Liver (tissue), 9 donors: ENCODE data around the gene TRAIP. TPM values are rescaled to one million over a fixed set of nuclear protein-coding genes. Genes with fewer than 3 reads are reported as not detected.

Experiments
- DNase-seq: peaks from one replicate; pipeline ENCODE4 v3.0.0-alpha.2; 2017; ENCODE audit warnings: low spot score
- H3K27ac ChIP-seq, 2 donors: one replicate each; pipeline ENCODE4 v1.7.0; 2013; ENCODE audit warnings: inconsistent platforms in 2 of 2, low read length in 2 of 2, control low read depth in 1 of 2, low read depth in 1 of 2, mild to moderate bottlenecking in 1 of 2
- H3K27me3 ChIP-seq, 4 donors: one replicate each; pipeline versions ENCODE4 v1.6.1 to v1.7.0; 2013; ENCODE audit warnings: low read length in 3 of 4, inconsistent platforms in 1 of 4, mild to moderate bottlenecking in 1 of 4, moderate library complexity in 1 of 4; ENCODE audit not compliant: control insufficient read depth in 4 of 4, insufficient read depth in 4 of 4
- H3K36me3 ChIP-seq, 4 donors: one replicate each; pipeline versions ENCODE4 v1.6.1 to v1.7.0; 2013; ENCODE audit warnings: low read length in 3 of 4, mild to moderate bottlenecking in 3 of 4, low read depth in 1 of 4, moderate library complexity in 1 of 4; ENCODE audit not compliant: control insufficient read depth in 4 of 4, insufficient read depth in 3 of 4
- H3K4me1 ChIP-seq, 4 donors: one replicate each; pipeline versions ENCODE4 v1.6.1 to v1.7.0; 2013; ENCODE audit warnings: low read length in 3 of 4, mild to moderate bottlenecking in 3 of 4, moderate library complexity in 1 of 4; ENCODE audit not compliant: control insufficient read depth in 4 of 4, insufficient read depth in 4 of 4
- H3K4me3 ChIP-seq, 3 donors: one replicate each; pipeline versions ENCODE4 v1.6.1 to v1.7.0; 2013; ENCODE audit warnings: low read length in 3 of 3, control low read depth in 1 of 3, low read depth in 1 of 3, mild to moderate bottlenecking in 1 of 3
- H3K9ac ChIP-seq, 2 donors: one replicate each; pipeline ENCODE4 v1.7.0; 2013; ENCODE audit warnings: low read length in 2 of 2, mild to moderate bottlenecking in 2 of 2, moderate library complexity in 2 of 2, control low read depth in 1 of 2, low read depth in 1 of 2
- H3K9me3 ChIP-seq, 4 donors: one replicate each; pipeline versions ENCODE4 v1.6.1 to v1.7.0; 2013; ENCODE audit warnings: low read length in 3 of 4; ENCODE audit not compliant: control insufficient read depth in 4 of 4
- ATF3 ChIP-seq: IDR thresholded peaks from 2 replicates; pipeline ENCODE4 v1.6.1; 2016; ENCODE audit warnings: antibody characterized with exemption
- EGR1 ChIP-seq, 2 donors: IDR thresholded peaks; 2 replicates each; pipeline ENCODE4 v1.6.1; 2016 to 2018; ENCODE audit warnings: antibody characterized with exemption in 2 of 2, low read depth in 2 of 2
- FOXA1 ChIP-seq: IDR thresholded peaks from 2 replicates; pipeline ENCODE4 v1.6.1; 2016; ENCODE audit warnings: antibody characterized with exemption
- FOXA2 ChIP-seq: IDR thresholded peaks from 2 replicates; pipeline ENCODE4 v1.6.1; 2016; ENCODE audit warnings: antibody characterized with exemption
- GABPA ChIP-seq, 2 donors: IDR thresholded peaks in 1 of 2; conservative IDR thresholded peaks in 1 of 2; 2 replicates each; pipeline ENCODE4 v1.6.1; 2016; ENCODE audit warnings: antibody characterized with exemption in 2 of 2, mild to moderate bottlenecking in 1 of 2, moderate library complexity in 1 of 2
- HNF4A ChIP-seq, 2 donors: conservative IDR thresholded peaks; 2 replicates each; pipeline ENCODE4 v1.6.1; 2016; ENCODE audit warnings: antibody characterized with exemption in 2 of 2, mild to moderate bottlenecking in 2 of 2
- HNF4G ChIP-seq: IDR thresholded peaks from 2 replicates; pipeline ENCODE4 v1.6.1; 2016; ENCODE audit warnings: antibody characterized with exemption
- MAX ChIP-seq: IDR thresholded peaks from 2 replicates; pipeline ENCODE4 v1.6.1; 2016; ENCODE audit warnings: antibody characterized with exemption
- REST ChIP-seq: IDR thresholded peaks from 2 replicates; pipeline ENCODE4 v1.6.1; 2016; ENCODE audit warnings: antibody characterized with exemption, mild to moderate bottlenecking
- RXRA ChIP-seq, 2 donors: IDR thresholded peaks; 2 replicates each; pipeline ENCODE4 v1.6.1; 2017 to 2018; ENCODE audit warnings: antibody characterized with exemption in 2 of 2, mild to moderate bottlenecking in 1 of 2
- SP1 ChIP-seq: IDR thresholded peaks from 2 replicates; pipeline ENCODE4 v1.6.1; 2018; ENCODE audit warnings: antibody characterized with exemption, mild to moderate bottlenecking
- TAF1 ChIP-seq: conservative IDR thresholded peaks from 2 replicates; pipeline ENCODE4 v1.6.1; 2016; ENCODE audit warnings: antibody characterized with exemption, mild to moderate bottlenecking
- YY1 ChIP-seq: IDR thresholded peaks from 2 replicates; pipeline ENCODE4 v1.6.1; 2016; ENCODE audit warnings: antibody characterized with exemption, mild to moderate bottlenecking
- WGBS: extraction: QIAGEN DNeasy Blood & Tissue Kit; methylation state at CpG from one replicate; pipeline ENCODE4 v1.1.7; 2013; 5-methylcytosine and 5-hydroxymethylcytosine counted together
- polyA plus RNA-seq, 2 donors: library from polyadenylated mRNA; stranded (reverse) in 1 of 2; unstranded in 1 of 2; fragments of 200-250 nt in 1 of 2; fragments of >200 nt in 1 of 2; fragmentation: Nextera tagmentation in 1 of 2; extraction: Ambion mirVana in 1 of 2; gene quantifications; one replicate each; pipeline versions ENCODE4 v1.2.1 to v1.2.3, GENCODE V29; 2013 to 2015
- total RNA-seq, 2 donors: library from RNA; depleted of rRNA; stranded (reverse); fragments of >200 nt; gene quantifications; one replicate each; pipeline ENCODE4 v1.2.3, GENCODE V29; 2014
- TF ChIP-seq, protein P1 (sequence below): IDR thresholded peaks from 2 replicates; pipeline ENCODE4 v1.6.1; 2016; ENCODE audit warnings: antibody characterized with exemption
- TF ChIP-seq, protein P2 (sequence below): fragments of 150-350 bp; IDR thresholded peaks from 2 replicates; pipeline ENCODE4 v1.5.1; 2017; ENCODE audit warnings: improper control_type of control experiment, low read depth, low read length; ENCODE audit not compliant: missing input control
- donor health status: healthy.
- donor health status: healthy.
- donor health status: healthy.
- donor health status: healthy.
- donor health status: healthy.

Gene TRAIP
- total and polyA plus RNA-seq, 4 donors = 0.42 to 7.9 (median 0.64) TPM

DNA sequence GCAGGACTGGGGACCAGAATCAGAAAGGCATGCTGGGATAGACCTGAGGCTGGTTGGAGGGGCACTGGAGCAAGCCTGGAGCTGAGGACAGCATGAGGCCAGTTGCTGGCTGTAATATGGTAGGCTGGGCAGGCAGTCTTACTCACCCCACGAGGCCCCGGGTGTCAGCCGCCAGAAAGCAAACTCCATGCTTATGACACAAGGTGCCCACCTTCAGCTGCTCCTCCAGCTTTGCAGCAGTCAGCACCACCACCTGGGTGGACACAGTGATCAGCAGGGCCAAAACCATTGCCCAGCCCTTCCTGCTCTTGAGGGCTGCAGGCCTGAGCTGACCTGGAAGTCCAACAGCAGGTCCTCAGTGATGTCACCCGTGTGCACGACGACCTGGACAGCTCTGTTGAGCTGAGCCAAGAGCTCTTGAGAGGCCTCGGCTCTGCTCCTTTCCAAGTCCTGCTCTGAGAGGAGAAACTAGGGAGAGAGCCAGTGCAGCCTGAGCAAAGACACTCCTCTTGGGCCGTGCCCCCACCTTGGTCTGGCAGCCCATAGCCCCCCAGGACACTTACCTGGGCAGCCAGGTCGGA, 43.4 kb downstream of the TRAIP start:
- Histone ChIP-seq H3K9ac (peak overlapping the region in 1 of 2 donors; percentile 79), H3K4me1 (peaks cover 0 to 37% (median 19%) of the 10 kb centered on the region in 4 donors), H3K27me3 (no peaks in the 10 kb centered on the region), H3K27ac (peak overlapping the region; percentile 64 to 65), H3K9me3 (no peaks in the 10 kb centered on the region), H3K36me3 (peaks cover 2 to 16% (median 10%) of the 10 kb centered on the region in 4 donors), H3K4me3 (peak overlapping the region; percentile 45 to 79 (median 51))
- WGBS = 43% methylated on average over 9 of the region's 9 CpGs
- TF ChIP-seq GABPA (IDR thresholded peaks at IDR 0.05 in 1 of 2, conservative IDR thresholded peaks at IDR 0.05 in 1 of 2) (no peak), HNF4G (no peak), REST (no peak), RXRA (IDR thresholded peaks at IDR 0.05) (no peak), EGR1 (IDR thresholded peaks at IDR 0.05; ENCODE audit: low read depth in 2 of 2) (no peak), MAX (no peak), ATF3 (no peak), FOXA1 (no peak), YY1 (no peak), HNF4A (conservative IDR thresholded peaks at IDR 0.05) (no peak), SP1 (no peak)
- TF ChIP-seq, protein P1, sequence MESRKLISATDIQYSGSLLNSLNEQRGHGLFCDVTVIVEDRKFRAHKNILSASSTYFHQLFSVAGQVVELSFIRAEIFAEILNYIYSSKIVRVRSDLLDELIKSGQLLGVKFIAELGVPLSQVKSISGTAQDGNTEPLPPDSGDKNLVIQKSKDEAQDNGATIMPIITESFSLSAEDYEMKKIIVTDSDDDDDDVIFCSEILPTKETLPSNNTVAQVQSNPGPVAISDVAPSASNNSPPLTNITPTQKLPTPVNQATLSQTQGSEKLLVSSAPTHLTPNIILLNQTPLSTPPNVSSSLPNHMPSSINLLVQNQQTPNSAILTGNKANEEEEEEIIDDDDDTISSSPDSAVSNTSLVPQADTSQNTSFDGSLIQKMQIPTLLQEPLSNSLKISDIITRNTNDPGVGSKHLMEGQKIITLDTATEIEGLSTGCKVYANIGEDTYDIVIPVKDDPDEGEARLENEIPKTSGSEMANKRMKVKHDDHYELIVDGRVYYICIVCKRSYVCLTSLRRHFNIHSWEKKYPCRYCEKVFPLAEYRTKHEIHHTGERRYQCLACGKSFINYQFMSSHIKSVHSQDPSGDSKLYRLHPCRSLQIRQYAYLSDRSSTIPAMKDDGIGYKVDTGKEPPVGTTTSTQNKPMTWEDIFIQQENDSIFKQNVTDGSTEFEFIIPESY = no peak
- DNase-seq = no peak

- Histone ChIP-seq H3K27ac (peak overlapping the region; percentile 15 to 35), H3K4me3 (no peak overlapping the region), H3K27me3 (no peaks in the 10 kb centered on the region), H3K9ac (no peak overlapping the region), H3K4me1 (peaks cover 0 to 56% (median 11%) of the 10 kb centered on the region in 4 donors), H3K36me3 (peaks cover 2 to 16% (median 10%) of the 10 kb centered on the region in 4 donors), H3K9me3 (no peaks in the 10 kb centered on the region)
- WGBS = 85% methylated on average over 13 of the region's 13 CpGs
- no peak for DNase-seq
- TF ChIP-seq RXRA (IDR thresholded peaks at IDR 0.05) = no peak
- no peak for TF ChIP-seq TAF1
- TF ChIP-seq ATF3 = no peak
- TF ChIP-seq MAX = no peak
- TF ChIP-seq, protein P2, sequence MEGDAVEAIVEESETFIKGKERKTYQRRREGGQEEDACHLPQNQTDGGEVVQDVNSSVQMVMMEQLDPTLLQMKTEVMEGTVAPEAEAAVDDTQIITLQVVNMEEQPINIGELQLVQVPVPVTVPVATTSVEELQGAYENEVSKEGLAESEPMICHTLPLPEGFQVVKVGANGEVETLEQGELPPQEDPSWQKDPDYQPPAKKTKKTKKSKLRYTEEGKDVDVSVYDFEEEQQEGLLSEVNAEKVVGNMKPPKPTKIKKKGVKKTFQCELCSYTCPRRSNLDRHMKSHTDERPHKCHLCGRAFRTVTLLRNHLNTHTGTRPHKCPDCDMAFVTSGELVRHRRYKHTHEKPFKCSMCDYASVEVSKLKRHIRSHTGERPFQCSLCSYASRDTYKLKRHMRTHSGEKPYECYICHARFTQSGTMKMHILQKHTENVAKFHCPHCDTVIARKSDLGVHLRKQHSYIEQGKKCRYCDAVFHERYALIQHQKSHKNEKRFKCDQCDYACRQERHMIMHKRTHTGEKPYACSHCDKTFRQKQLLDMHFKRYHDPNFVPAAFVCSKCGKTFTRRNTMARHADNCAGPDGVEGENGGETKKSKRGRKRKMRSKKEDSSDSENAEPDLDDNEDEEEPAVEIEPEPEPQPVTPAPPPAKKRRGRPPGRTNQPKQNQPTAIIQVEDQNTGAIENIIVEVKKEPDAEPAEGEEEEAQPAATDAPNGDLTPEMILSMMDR = no peak
- TF ChIP-seq FOXA1 = no peak
- TF ChIP-seq SP1 = no peak
- TF ChIP-seq FOXA2 = no peak
- TF ChIP-seq, protein P1 = no peak
- no peak for TF ChIP-seq EGR1 (IDR thresholded peaks at IDR 0.05; ENCODE audit: low read depth in 2 of 2)
- no peak for TF ChIP-seq HNF4G
- TF ChIP-seq YY1 = no peak
Observed at GRCh38 chr3:49807431-49808114, 48.8 kb downstream of the TRAIP start.
